C4-2B (cell line): ENCODE results near the gene PDLIM1.

Source experiments
- H3K27ac ChIP-seq: fragments of 450-650 bp; 2 replicates; pipeline ENCODE4 v1.5.1; 2017
- CTCF ChIP-seq: fragments of 450-650 bp; conservative IDR thresholded peaks from 2 replicates; pipeline ENCODE4 v1.5.1; 2017; ENCODE audit warnings: mild to moderate bottlenecking
- ZFX ChIP-seq: fragments of 450-650 bp; IDR thresholded peaks from 2 replicates; pipeline ENCODE4 v1.6.1; 2017

PDLIM1 gene

GRCh38 chr10:95287281-95287680 is 3.5 kb downstream of the PDLIM1 start:
- H3K27ac ChIP-seq, result no peak overlapping the region
- TF ChIP-seq CTCF (no peak), ZFX (no peak)

DNA sequence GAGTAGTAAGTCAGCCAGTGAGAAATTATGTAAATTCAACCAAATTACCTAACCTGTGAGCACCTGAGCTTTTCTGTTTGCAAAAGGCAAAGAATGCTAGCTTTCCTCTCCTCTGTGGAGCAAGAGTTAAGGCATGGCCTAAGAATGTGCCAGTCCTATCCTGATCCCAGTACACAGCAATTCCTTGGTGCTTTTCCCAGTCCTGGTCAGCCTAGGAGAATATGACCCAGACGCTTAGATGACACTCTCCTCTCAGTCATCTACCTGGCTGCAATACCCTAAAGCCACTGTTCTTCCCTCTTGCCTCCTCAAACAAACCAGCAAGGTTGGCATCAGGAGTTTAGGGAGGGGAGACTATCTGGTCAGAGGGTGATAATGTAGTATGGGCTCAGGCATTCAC is 4.1 kb downstream of the PDLIM1 start:
- no peak overlapping the region for H3K27ac ChIP-seq

GRCh38 chr10:95285556-95285955 is 5.2 kb downstream of the PDLIM1 start:
- TF ChIP-seq CTCF (no peak), ZFX (no peak)
- H3K27ac ChIP-seq, result no peak overlapping the region

More for the DNA sequence above, 4.1 kb downstream of the PDLIM1 start:
- no peak for TF ChIP-seq ZFX
- TF ChIP-seq CTCF, result no peak

- no peak overlapping the region for H3K27ac ChIP-seq
These were observed 6.0 kb downstream of the PDLIM1 start for GRCh38 chr10:95284807-95285206.

DNA sequence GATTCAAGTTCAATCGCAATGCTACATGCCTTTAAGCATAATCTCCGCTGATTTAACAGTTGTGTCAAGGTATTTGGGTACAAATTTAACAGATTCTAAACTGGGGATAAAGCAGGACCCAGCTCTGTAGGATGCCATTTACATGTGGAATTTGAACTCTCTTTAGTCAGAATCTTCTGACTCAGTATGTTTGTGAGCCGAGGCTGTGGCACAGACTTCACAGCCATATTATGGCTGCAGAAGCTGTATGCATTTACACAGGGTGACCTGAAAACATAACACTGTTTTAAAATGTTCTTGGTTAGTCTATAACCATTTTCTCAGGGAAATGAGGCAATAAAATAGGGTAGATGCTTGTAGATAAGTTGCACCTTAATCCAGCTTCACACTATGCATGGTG is 8.7 kb downstream of the PDLIM1 start:
- H3K27ac ChIP-seq, result no peak overlapping the region
- TF ChIP-seq CTCF (no peak), ZFX (no peak)

More at GRCh38 chr10:95284807-95285206, 6.0 kb downstream of the PDLIM1 start:
- TF ChIP-seq ZFX (no peak), CTCF (no peak)

DNA sequence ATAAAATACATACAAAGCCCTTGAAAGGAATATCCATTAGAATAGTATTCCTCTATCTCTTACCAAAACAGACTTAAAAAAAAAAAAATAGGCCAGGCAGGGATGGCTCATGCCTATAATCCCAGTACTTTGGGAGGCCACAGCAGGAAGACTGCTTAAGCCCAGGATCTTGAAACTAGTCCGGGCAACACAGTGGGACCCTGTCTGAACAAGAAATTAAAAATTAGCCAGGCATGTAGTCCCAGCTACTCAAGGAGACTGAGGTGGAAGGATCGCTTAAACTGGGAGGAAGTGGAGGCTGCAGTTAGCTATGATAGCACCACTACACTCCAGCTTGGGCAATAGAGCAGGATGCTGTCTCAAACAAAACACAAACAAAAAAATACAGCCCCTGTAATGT is 9.6 kb downstream of the PDLIM1 start:
- TF ChIP-seq CTCF (no peak), ZFX (no peak)
- no peak overlapping the region for H3K27ac ChIP-seq

DNA sequence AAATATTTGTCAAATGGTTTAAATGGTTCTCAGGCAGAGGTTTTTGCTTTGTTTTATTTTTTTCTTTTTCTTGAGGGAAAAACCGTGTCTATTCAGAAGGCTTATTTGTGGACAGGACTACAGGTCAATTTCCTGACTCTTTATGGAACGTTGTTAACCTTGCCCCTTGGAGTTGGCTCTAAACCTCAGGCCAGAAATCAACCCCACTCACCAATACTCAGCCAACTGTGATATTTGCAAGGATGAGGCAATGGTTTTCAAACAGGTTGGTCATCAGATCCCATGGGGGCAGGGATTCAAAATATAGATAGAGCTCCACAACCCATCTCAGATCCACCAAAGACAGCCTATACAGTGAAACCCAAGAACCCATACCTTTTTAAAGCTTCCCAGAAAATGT is 10.2 kb downstream of the PDLIM1 start:
- no peak overlapping the region for H3K27ac ChIP-seq

More for the DNA sequence above, 10.2 kb downstream of the PDLIM1 start:
- TF ChIP-seq CTCF (no peak), ZFX (no peak)
